GM18499 (cell line): Measurements from ENCODE around the gene ATP6V1G2.
"Not testable (repeated sequence)": the region's sequence is repeated elsewhere in the genome, so short reads cannot be mapped to it uniquely, and the experiment has no call there.

Source experiments
- ATAC-seq: cut with Tn5 transposase; IDR thresholded peaks from one replicate; pipeline ENCODE4 v1.9.1; 2021; ENCODE audit warnings: moderate number of reproducible peaks; ENCODE audit not compliant: insufficient read depth, unreplicated experiment

ATP6V1G2 gene

GRCh38 chr6:31531771-31532643 is 14.4 kb downstream of the ATP6V1G2 start:
- ATAC-seq: no peak

- no peak for ATAC-seq
Measured at GRCh38 chr6:31531162-31531561, 15.2 kb downstream of the ATP6V1G2 start.

GRCh38 chr6:31530659-31531058 is 15.7 kb downstream of the ATP6V1G2 start:
- no peak for ATAC-seq

GRCh38 chr6:31529329-31530150 is 16.9 kb downstream of the ATP6V1G2 start:
- ATAC-seq: no peak

- no peak for ATAC-seq
Measured at GRCh38 chr6:31528821-31529328, 17.5 kb downstream of the ATP6V1G2 start, which contains the start of gene MCCD1. Gene MCCD1, plus strand, starts transcription at chr6:31528962. Its CDS starts 53 bp downstream, at chr6:31529015.

GRCh38 chr6:31528307-31528777 is 18.1 kb downstream of the ATP6V1G2 start:
- ATAC-seq: no peak

GRCh38 chr6:31525932-31526591 is 20.3 kb downstream of the ATP6V1G2 start:
- no peak for ATAC-seq

GRCh38 chr6:31525553-31525931 is 20.9 kb downstream of the ATP6V1G2 start:
- ATAC-seq: no peak

GRCh38 chr6:31521835-31522234 is 24.6 kb downstream of the ATP6V1G2 start:
- ATAC-seq: no peak

GRCh38 chr6:31513456-31514165 is 32.8 kb downstream of the ATP6V1G2 start:
- ATAC-seq: no peak

- no peak for ATAC-seq
Measured at GRCh38 chr6:31510007-31510406, 36.4 kb downstream of the ATP6V1G2 start.

- ATAC-seq: not testable (repeated sequence)
Measured at GRCh38 chr6:31509036-31509435, 37.4 kb downstream of the ATP6V1G2 start.

- ATAC-seq: no peak
Measured at GRCh38 chr6:31502586-31502985, 43.8 kb downstream of the ATP6V1G2 start.

GRCh38 chr6:31499648-31500047 is 46.8 kb downstream of the ATP6V1G2 start:
- not testable (repeated sequence) for ATAC-seq

GRCh38 chr6:31498748-31499147 is 47.7 kb downstream of the ATP6V1G2 start:
- ATAC-seq: no peak

- ATAC-seq: no peak
Measured at GRCh38 chr6:31497531-31498476, 48.6 kb downstream of the ATP6V1G2 start, which contains the start of gene MICB. Gene MICB, plus strand, starts transcription at chr6:31498145. Its CDS starts 49 bp downstream, at chr6:31498194.

- ATAC-seq: not testable (repeated sequence)
Measured at GRCh38 chr6:31496826-31497225, 49.6 kb downstream of the ATP6V1G2 start.

- no peak for ATAC-seq
Measured at GRCh38 chr6:31495580-31495979, 50.8 kb downstream of the ATP6V1G2 start.
